ENCODE data around the gene KIF1B.
A peak's percentile ranks its signal among the peaks of the same experiment; 100 is the strongest.

KIF1B gene

GRCh38 chr1:10280439-10281350, 70.3 kb downstream of the KIF1B start:
- no peak for DNase-seq (ENCODE audit: low spot score)

GRCh38 chr1:10283318-10283984, 73.1 kb downstream of the KIF1B start:
- DNase-seq (ENCODE audit: low spot score): no peak

- DNase-seq (ENCODE audit: low spot score): no peak
Observed at GRCh38 chr1:10286244-10286643, 75.9 kb downstream of the KIF1B start.

GRCh38 chr1:10287023-10287645, 76.8 kb downstream of the KIF1B start:
- no peak for DNase-seq (ENCODE audit: low spot score)

GRCh38 chr1:10288029-10288615, 77.8 kb downstream of the KIF1B start:
- DNase-seq (ENCODE audit: low spot score): no peak

- no peak for DNase-seq (ENCODE audit: low spot score)
Observed at GRCh38 chr1:10291705-10292104, 81.3 kb downstream of the KIF1B start.

- DNase-seq (ENCODE audit: low spot score): no peak
Observed at GRCh38 chr1:10292188-10292587, 81.8 kb downstream of the KIF1B start.

- peak; percentile 83 for DNase-seq (ENCODE audit: low spot score)
Observed at GRCh38 chr1:10295481-10296085, 85.2 kb downstream of the KIF1B start.

GRCh38 chr1:10299151-10299550, 88.8 kb downstream of the KIF1B start:
- no peak for DNase-seq (ENCODE audit: low spot score)

- DNase-seq (ENCODE audit: low spot score): no peak
Observed at GRCh38 chr1:10302416-10302815, 92.0 kb downstream of the KIF1B start.

- DNase-seq (ENCODE audit: low spot score): no peak
Observed at GRCh38 chr1:10304295-10304694, 93.9 kb downstream of the KIF1B start.

GRCh38 chr1:10306435-10306834, 96.1 kb downstream of the KIF1B start:
- DNase-seq (ENCODE audit: low spot score): no peak

- DNase-seq (ENCODE audit: low spot score): no peak
Observed at GRCh38 chr1:10308001-10308400, 97.6 kb downstream of the KIF1B start.

GRCh38 chr1:10309243-10310011, 99.1 kb downstream of the KIF1B start:
- no peak for DNase-seq (ENCODE audit: low spot score)

GRCh38 chr1:10316752-10317151, 106.4 kb downstream of the KIF1B start:
- no peak for DNase-seq (ENCODE audit: low spot score)

GRCh38 chr1:10319750-10320149, 109.4 kb downstream of the KIF1B start:
- DNase-seq (ENCODE audit: low spot score): no peak

GRCh38 chr1:10320336-10320735, 110.0 kb downstream of the KIF1B start:
- DNase-seq (ENCODE audit: low spot score): no peak

- no peak for DNase-seq (ENCODE audit: low spot score)
Observed at GRCh38 chr1:10322821-10323220, 112.5 kb downstream of the KIF1B start.

GRCh38 chr1:10324627-10325026, 114.3 kb downstream of the KIF1B start:
- DNase-seq (ENCODE audit: low spot score): no peak

GRCh38 chr1:10325521-10325920, 115.2 kb downstream of the KIF1B start:
- no peak for DNase-seq (ENCODE audit: low spot score)

- no peak for DNase-seq (ENCODE audit: low spot score)
Observed at GRCh38 chr1:10326251-10326650, 115.9 kb downstream of the KIF1B start.

Measured in COLO829 (cell line).